HG02678 (cell line): Measurements from ENCODE around the gene KCNC1.

Experiments
- ATAC-seq: cut with Tn5 transposase; IDR thresholded peaks from one replicate; pipeline ENCODE4 v1.9.1; 2021; ENCODE audit warnings: mild to moderate bottlenecking, moderate library complexity; ENCODE audit not compliant: unreplicated experiment

The KCNC1 gene

GRCh38 chr11:17714356-17714854 lies 20.2 kb upstream of the KCNC1 start:
- no peak for ATAC-seq

- ATAC-seq, result no peak
Measured at GRCh38 chr11:17714870-17715269, 19.7 kb upstream of the KCNC1 start.

- ATAC-seq, result no peak
Measured at GRCh38 chr11:17716807-17717206, 17.8 kb upstream of the KCNC1 start.

- no peak for ATAC-seq
Measured at GRCh38 chr11:17718015-17718414, 16.6 kb upstream of the KCNC1 start.

- ATAC-seq, result no peak
Measured at GRCh38 chr11:17718510-17718962, 16.0 kb upstream of the KCNC1 start.

- no peak for ATAC-seq
Measured at GRCh38 chr11:17719028-17719937, 15.3 kb upstream of the KCNC1 start, which contains the start of gene MYOD1. TSS of gene MYOD1 (plus strand) at chr11:17719571. CDS start at chr11:17719783, 212 bp downstream.

- ATAC-seq, result no peak
Measured at GRCh38 chr11:17719938-17720795, 14.4 kb upstream of the KCNC1 start.

GRCh38 chr11:17720796-17721171 lies 13.8 kb upstream of the KCNC1 start:
- ATAC-seq, result no peak

GRCh38 chr11:17721242-17721999 lies 13.2 kb upstream of the KCNC1 start:
- ATAC-seq, result no peak

- ATAC-seq, result no peak
Measured at GRCh38 chr11:17722000-17722643, 12.5 kb upstream of the KCNC1 start.

- ATAC-seq, result no peak
Measured at GRCh38 chr11:17724020-17724908, 10.3 kb upstream of the KCNC1 start.

GRCh38 chr11:17725174-17725573 lies 9.4 kb upstream of the KCNC1 start:
- no peak for ATAC-seq

- no peak for ATAC-seq
Measured at GRCh38 chr11:17730137-17730536, 4.4 kb upstream of the KCNC1 start.

GRCh38 chr11:17730608-17731462 lies 3.7 kb upstream of the KCNC1 start:
- peak; percentile 77 for ATAC-seq

- ATAC-seq, result no peak
Measured at GRCh38 chr11:17733261-17733660, 1.3 kb upstream of the KCNC1 start.

- peak; percentile 43 for ATAC-seq
Measured at GRCh38 chr11:17734986-17735817, 621 bp downstream of the KCNC1 start.

- ATAC-seq, result no peak
Measured at GRCh38 chr11:17735818-17736578, 1.4 kb downstream of the KCNC1 start.
